K562 (cell line): Measurements from ENCODE around the gene MDM4. TPM values are rescaled to one million over a fixed set of nuclear protein-coding genes. Genes with fewer than 3 reads are reported as not detected.

ENCODE experiments used
- ATAC-seq: fragments of 200-7000 bp; cut with Tn5 transposase; 3 replicates; pipeline ENCODE4 v1.9.1; 2020; ENCODE audit warnings: moderate library complexity
- BruUV-seq: library from RNA; stranded (reverse); fragments of 400-500 nt; replicated peaks from 2 replicates; lab custom pipeline; 2021; lab: Mats Ljungman, UMichigan
- CTCF ChIA-PET: fragments of 300-600 bp; formaldehyde crosslinking; extraction: SDS; loops from one replicate; lab custom pipeline; 2021; ENCODE audit warnings: low intra/inter-chr PET ratio; lab: Yijun Ruan, JAX
- POLR2A ChIA-PET: fragments of 300-600, 350-650 bp; sonication (Branson Sonifier 250); formaldehyde crosslinking; extraction: SDS; loops from one replicate; lab custom pipeline; 2021; ENCODE audit warnings: antibody characterized with exemption, inconsistent platforms; lab: Yijun Ruan, JAX
- DNase-seq, 4 experiments: peaks; one replicate each; pipeline versions ENCODE4 v3.0.0 to v3.0.0-alpha.2; 2011 to 2018; ENCODE audit warnings: low spot score in 3 of 4, mixed read lengths in 3 of 4; ENCODE audit errors: extremely low read depth in 1 of 4
- FAIRE-seq: peaks from 2 replicates; lab custom pipeline; 2011; peaks lifted over from hg19 to GRCh38; lab: Jason Lieb, UNC
- H2AFZ ChIP-seq: 2 replicates; pipeline ENCODE4 v1.6.0; 2011; ENCODE audit warnings: low read depth, low read length, control low read depth, inconsistent platforms
- H3K27ac ChIP-seq: fragments of 200-600 bp; 3 replicates; pipeline ENCODE4 v1.8.0; 2011; ENCODE audit warnings: low read depth, mild to moderate bottlenecking, control low read depth, inconsistent platforms, low read length, moderate library complexity, mixed read lengths; ENCODE audit errors: extremely low read depth
- H3K27me3 ChIP-seq, 2 experiments: fragments of 300-600 bp in 1 of 2; 2 replicates in 1 of 2; 3 replicates in 1 of 2; pipeline versions ENCODE4 v1.6.0 to v1.8.0; 2011; ENCODE audit warnings: inconsistent platforms in 2 of 2, low read length in 2 of 2, mild to moderate bottlenecking in 1 of 2, mixed read lengths in 1 of 2, moderate library complexity in 1 of 2; ENCODE audit not compliant: control insufficient read depth in 2 of 2, insufficient read depth in 2 of 2
- H3K36me3 ChIP-seq: fragments of 300-600 bp; 3 replicates; pipeline ENCODE4 v1.8.0; 2011; ENCODE audit warnings: mild to moderate bottlenecking, low read length, inconsistent platforms; ENCODE audit not compliant: control insufficient read depth, insufficient read depth
- H3K4me1 ChIP-seq, 2 experiments: fragments of 200-600 bp in 1 of 2; replicated peaks in 1 of 2; 2 replicates in 1 of 2; 3 replicates in 1 of 2; pipeline versions ENCODE4 v1.5.1 to v1.8.0; 2011; ENCODE audit warnings: inconsistent platforms in 2 of 2, low read length in 2 of 2, mild to moderate bottlenecking in 1 of 2, mixed read lengths in 1 of 2, moderate library complexity in 1 of 2; ENCODE audit not compliant: control insufficient read depth in 2 of 2, insufficient read depth in 2 of 2
- H3K4me2 ChIP-seq: 2 replicates; pipeline ENCODE4 v1.6.1; 2011; ENCODE audit warnings: low read length, control low read depth, inconsistent platforms, mixed read lengths; ENCODE audit not compliant: insufficient read depth
- H3K4me3 ChIP-seq: fragments of 200-600 bp; sonication (generic), shearing (Covaris generic); 2 replicates; pipeline ENCODE4 v1.5.1; 2016; ENCODE audit warnings: control low read depth, inconsistent platforms
- H3K79me2 ChIP-seq: fragments of 200-600 bp; 3 replicates; pipeline ENCODE4 v1.8.0; 2011; ENCODE audit warnings: low read length, inconsistent platforms; ENCODE audit not compliant: control insufficient read depth, insufficient read depth
- H3K9ac ChIP-seq, 2 experiments: 2 replicates each; pipeline versions ENCODE4 v1.6.0 to v1.6.1; 2011; ENCODE audit warnings: low read depth in 2 of 2, low read length in 2 of 2, control low read depth in 1 of 2, inconsistent platforms in 1 of 2, mild to moderate bottlenecking in 1 of 2, mixed read lengths in 1 of 2; ENCODE audit not compliant: insufficient read depth in 1 of 2
- H3K9me1 ChIP-seq: one replicate; pipeline ENCODE4 v1.6.0; 2011; ENCODE audit warnings: inconsistent platforms, mild to moderate bottlenecking, low read length, moderate library complexity; ENCODE audit not compliant: control insufficient read depth, insufficient read depth
- H3K9me3 ChIP-seq: replicated peaks from 2 replicates; pipeline ENCODE4 v1.5.1; 2011; ENCODE audit warnings: low read depth, low read length, inconsistent platforms; ENCODE audit not compliant: control insufficient read depth, insufficient read depth
- H4K20me1 ChIP-seq: replicated peaks from 2 replicates; pipeline ENCODE4 v1.6.1; 2011; ENCODE audit warnings: low read length, inconsistent platforms, mixed read lengths; ENCODE audit not compliant: control insufficient read depth, insufficient read depth
- CREB5 ChIP-seq: fragments of 250-450 bp; sonication (Bioruptor Pico); IDR thresholded peaks from 2 replicates; pipeline ENCODE4 v1.5.0; 2020; ENCODE audit warnings: mild to moderate bottlenecking
- CUX1 ChIP-seq: fragments of 200-800 bp; sonication (Bioruptor generic); IDR thresholded peaks from 2 replicates; pipeline ENCODE4 v1.6.1; 2016; ENCODE audit warnings: missing genetic modification characterization, missing compliant biosample characterization
- RAD21 ChIP-seq, 2 experiments: fragments of 250-450 bp in 1 of 2; fragments of 450-650 bp in 1 of 2; sonication (Bioruptor Pico) in 1 of 2; formaldehyde crosslinking in 1 of 2; IDR thresholded peaks in 1 of 2; conservative IDR thresholded peaks in 1 of 2; 2 replicates each; pipeline versions ENCODE4 v1.4.0 to v1.8.0; 2020 to 2022; ENCODE audit warnings: mild to moderate bottlenecking in 2 of 2, moderate library complexity in 1 of 2
- ZNF324 ChIP-seq: fragments of 250-450 bp; sonication (Bioruptor Pico); IDR thresholded peaks from 2 replicates; pipeline ENCODE4 v1.4.0; 2020; ENCODE audit warnings: mild to moderate bottlenecking
- ZNF609 ChIP-seq: sonication (generic); formaldehyde crosslinking; IDR thresholded peaks from 2 replicates; pipeline ENCODE4 v1.8.1; 2023; ENCODE audit warnings: missing genetic modification reagents, mild to moderate bottlenecking, borderline replicate concordance
- WGBS: fragments of 100-300 bp; shearing (Covaris generic); methylation state at CpG from one replicate; pipeline ENCODE4 v1.1.6; 2016; ENCODE audit warnings: low coverage, mixed read lengths; ENCODE audit not compliant: insufficient coverage; ENCODE audit errors: missing lambda C conversion rate; 5-methylcytosine and 5-hydroxymethylcytosine counted together
- in situ Hi-C: fragments of 300-500 bp; cut with MboI; formaldehyde crosslinking; loops from 4 replicates; pipeline ENCODE4 v1.15.0; 2018; ENCODE audit warnings: inconsistent platforms, mixed read lengths
- intact Hi-C: fragments of 100-400 bp; cut with micrococcal nuclease; formaldehyde crosslinking; loops from 2 replicates; pipeline ENCODE4 v1.14.2; 2022
- polyA plus RNA-seq, 8 experiments: library from polyadenylated mRNA; depleted of rRNA in 4 of 8; stranded (reverse) in 5 of 8; unstranded in 3 of 8; fragments of >200 nt; fragmentation: Nextera tagmentation in 2 of 8; fragmentation: Illumina TruSeq in 1 of 8; extraction: Ambion mirVana in 2 of 8; extraction: Trizol in 1 of 8; gene quantifications; 2 replicates each; pipeline versions ENCODE4 v1.2.1 to v1.2.3, GENCODE V29; 2011 to 2014; ENCODE audit warnings: inconsistent platforms in 1 of 8, missing spikeins in 1 of 8
- total RNA-seq, 7 experiments: library from RNA; depleted of rRNA in 6 of 7; stranded (reverse); fragments of >200 nt in 6 of 7; fragmentation: Illumina TruSeq in 2 of 7; extraction: Trizol in 2 of 7; gene quantifications; 2 replicates each; pipeline versions ENCODE4 v1.2.1 to v1.2.3, GENCODE V29; 2011 to 2021; ENCODE audit warnings: low replicate concordance in 1 of 7

Gene MDM4
- total and polyA plus RNA-seq, 9 of the 15 experiments (the other 6 are each of a cell fraction or from before 2014, with no cell fraction given) = 3.3 to 61.7 (median 21.2) TPM

- 2% methylated on average over 7 of the region's 7 CpGs for WGBS
- Histone ChIP-seq H3K79me2 (no peaks in the 10 kb centered on the region), H3K9me3 (no peaks in the 10 kb centered on the region), H4K20me1 (no peaks in the 10 kb centered on the region; the same call in 1 of the 2 replicates), H3K4me2 (no peak overlapping the region), H3K27me3 (peaks cover 47 to 67% of the 10 kb centered on the region in 2 experiments), H2AFZ (no peak overlapping the region), H3K36me3 (no peaks in the 10 kb centered on the region), H3K4me3 (no peak overlapping the region), H3K9me1 (no peaks in the 10 kb centered on the region)
- in situ Hi-C loops = no loop called here
- POLR2A ChIA-PET = interaction anchor here (0.6 kb wide), 2 partner anchors 10 to 469 kb away, joined by 3 read pairs; no protein-coding TSS in a partner anchor
- TF ChIP-seq ZNF609 (CRISPR knock-in tag) (no peak), CREB5 (no peak), ZNF324 (CRISPR knock-in tag) (no peak), RAD21 (CRISPR knock-in tag; conservative IDR thresholded peaks at IDR 0.05 in 1 of 2, IDR thresholded peaks at IDR 0.05 in 1 of 2) (no peak), CUX1 (no peak)
- TF ChIP-seq, all 486 proteins: peak for 0
- FAIRE-seq (no peak), DNase-seq (no peak), ATAC-seq (no peak)
- Histone ChIP-seq H3K9ac (no peak overlapping the region), H3K4me1 (no peaks in the 10 kb centered on the region), H3K27ac (no peak overlapping the region)
- CTCF ChIA-PET = no interaction called here
- BruUV-seq = no TSS peak
- intact Hi-C loops = no loop called here
These were observed 89.6 kb downstream of the MDM4 start for GRCh38 chr1:204605791-204606190.
